GM23338 (cell line): ENCODE data around the gene SETX. TPM values are rescaled to one million over a fixed set of nuclear protein-coding genes. Genes with fewer than 3 reads are reported as not detected.

Source experiments
- ATAC-seq: fragments of 200-7000 bp; cut with Tn5 transposase; 3 replicates; pipeline ENCODE4 v1.9.1; 2020
- DNase-seq: peaks from one replicate; pipeline ENCODE4 v3.0.0-alpha.2; 2015; ENCODE audit warnings: low spot score
- H2AFZ ChIP-seq: fragments of 200-600 bp; sonication (generic); 2 replicates; pipeline ENCODE4 v1.8.0; 2016; ENCODE audit warnings: antibody characterized with exemption, mild to moderate bottlenecking, moderate library complexity
- H3F3A ChIP-seq: fragments of 200-600 bp; sonication (generic); replicated peaks from 2 replicates; pipeline ENCODE4 v1.8.0; 2017; ENCODE audit warnings: antibody characterized with exemption, mixed run types, low read depth
- H3K27ac ChIP-seq: fragments of 200-600 bp; sonication (generic); 2 replicates; pipeline ENCODE4 v1.6.1; 2016; ENCODE audit warnings: low read depth
- H3K27me3 ChIP-seq: fragments of 200-600 bp; sonication (generic); 2 replicates; pipeline ENCODE4 v1.8.0; 2016; ENCODE audit warnings: mild to moderate bottlenecking, mixed run types, moderate library complexity; ENCODE audit not compliant: insufficient read depth
- H3K36me3 ChIP-seq: fragments of 200-600 bp; sonication (generic); 2 replicates; pipeline ENCODE4 v1.8.0; 2016; ENCODE audit warnings: mild to moderate bottlenecking; ENCODE audit not compliant: insufficient read depth
- H3K4me1 ChIP-seq: fragments of 200-600 bp; sonication (generic); 2 replicates; pipeline ENCODE4 v1.8.0; 2016; ENCODE audit warnings: mild to moderate bottlenecking, moderate library complexity; ENCODE audit not compliant: insufficient read depth
- H3K4me2 ChIP-seq: fragments of 200-600 bp; sonication (generic); 2 replicates; pipeline ENCODE4 v1.7.1; 2017; ENCODE audit warnings: mixed run types
- H3K4me3 ChIP-seq: fragments of 200-600 bp; sonication (generic); 2 replicates; pipeline ENCODE4 v1.6.1; 2016; ENCODE audit warnings: mixed run types
- H3K79me2 ChIP-seq: fragments of 200-600 bp; sonication (generic); replicated peaks from 2 replicates; pipeline ENCODE4 v1.8.0; 2017; ENCODE audit warnings: mild to moderate bottlenecking; ENCODE audit not compliant: insufficient read depth
- H3K9me2 ChIP-seq: fragments of 200-600 bp; sonication (generic); 2 replicates; pipeline ENCODE4 v1.8.0; 2017; ENCODE audit not compliant: insufficient read depth
- H4K20me1 ChIP-seq: fragments of 200-600 bp; sonication (generic); replicated peaks from 2 replicates; pipeline ENCODE4 v1.8.0; 2017; ENCODE audit warnings: mild to moderate bottlenecking; ENCODE audit not compliant: insufficient read depth
- H3K27ac Mint-ChIP-seq: 2 replicates; pipeline ENCODE4 v1.8.0; 2020; ENCODE audit warnings: inconsistent platforms, mild to moderate bottlenecking, moderate library complexity, mixed read lengths
- H3K27me3 Mint-ChIP-seq: 3 replicates; pipeline ENCODE4 v1.8.0; 2022; ENCODE audit warnings: low read depth, mild to moderate bottlenecking, moderate library complexity, mixed read lengths, inconsistent platforms; ENCODE audit not compliant: insufficient read depth, poor library complexity
- H3K36me3 Mint-ChIP-seq: 3 replicates; pipeline ENCODE4 v1.8.0; 2021; ENCODE audit warnings: low read depth, mild to moderate bottlenecking, inconsistent platforms, moderate library complexity, mixed read lengths
- H3K4me1 Mint-ChIP-seq: 3 replicates; pipeline ENCODE4 v1.8.0; 2020; ENCODE audit warnings: mild to moderate bottlenecking, inconsistent platforms, mixed read lengths
- H3K4me3 Mint-ChIP-seq: 3 replicates; pipeline ENCODE4 v1.8.0; 2021; ENCODE audit warnings: moderate library complexity, mild to moderate bottlenecking, inconsistent platforms, mixed read lengths
- H3K9me3 Mint-ChIP-seq: 3 replicates; pipeline ENCODE4 v1.8.0; 2020; ENCODE audit warnings: moderate library complexity, mild to moderate bottlenecking, inconsistent platforms, mixed read lengths
- CREB1 ChIP-seq: fragments of 250-450 bp; sonication (Bioruptor Pico); IDR thresholded peaks from 2 replicates; pipeline ENCODE4 v1.5.0; 2020; ENCODE audit warnings: low read depth, mild to moderate bottlenecking, moderate library complexity
- EZH2 ChIP-seq: fragments of 200-600 bp; sonication (generic); IDR thresholded peaks from one replicate; pipeline ENCODE4 v1.8.0; 2017; ENCODE audit warnings: antibody characterized with exemption, mild to moderate bottlenecking, low read depth; ENCODE audit not compliant: unreplicated experiment
- EZH2phosphoT487 ChIP-seq: fragments of 200-600 bp; sonication (generic); IDR thresholded peaks from one replicate; pipeline ENCODE4 v1.8.1; 2018; ENCODE audit warnings: antibody characterized with exemption; ENCODE audit not compliant: unreplicated experiment
- JUNB ChIP-seq: IDR thresholded peaks from one replicate; pipeline ENCODE4 v1.6.1; 2016; ENCODE audit warnings: antibody characterized with exemption; ENCODE audit not compliant: unreplicated experiment
- NANOG ChIP-seq: IDR thresholded peaks from 2 replicates; pipeline ENCODE4 v1.6.1; 2016; ENCODE audit warnings: antibody characterized with exemption, borderline replicate concordance
- POLR2AphosphoS5 ChIP-seq: IDR thresholded peaks from 2 replicates; pipeline ENCODE4 v1.6.1; 2016; ENCODE audit warnings: antibody characterized with exemption, low read depth
- STAT1 ChIP-seq: IDR thresholded peaks from one replicate; pipeline ENCODE4 v1.6.1; 2016; ENCODE audit warnings: antibody characterized with exemption; ENCODE audit not compliant: unreplicated experiment
- ZNF114 ChIP-seq: fragments of 250-450 bp; sonication (Bioruptor Pico); IDR thresholded peaks from 2 replicates; pipeline ENCODE4 v1.5.0; 2020; ENCODE audit warnings: mild to moderate bottlenecking, moderate library complexity
- ZNF331 ChIP-seq: fragments of 250-450 bp; sonication (Bioruptor Pico); IDR thresholded peaks from 2 replicates; pipeline ENCODE4 v1.5.0; 2020; ENCODE audit warnings: low read depth, mild to moderate bottlenecking, moderate library complexity
- polyA plus RNA-seq: library from polyadenylated mRNA; unstranded; fragments of >200 nt; fragmentation: Nextera tagmentation; extraction: Ambion mirVana; gene quantifications from 2 replicates; pipeline ENCODE4 v1.2.1, GENCODE V29; 2016
- total RNA-seq: library from RNA; depleted of rRNA; stranded (reverse); fragments of >200 nt; shearing (Covaris generic); gene quantifications from 2 replicates; pipeline ENCODE4 v1.2.3, GENCODE V29; 2014
- TF ChIP-seq, protein P1 (sequence below): IDR thresholded peaks from one replicate; pipeline ENCODE4 v1.6.1; 2018; ENCODE audit warnings: antibody characterized with exemption; ENCODE audit not compliant: unreplicated experiment
- TF ChIP-seq, protein P2 (sequence below), 2 experiments: fragments of 200-600 bp in 1 of 2; sonication (generic) in 1 of 2; conservative IDR thresholded peaks; 2 replicates each; pipeline versions ENCODE4 v1.5.1 to v1.6.1; 2016 to 2017; ENCODE audit warnings: antibody characterized with exemption in 2 of 2, low read depth in 2 of 2, mild to moderate bottlenecking in 2 of 2, moderate library complexity in 1 of 2
- TF ChIP-seq, protein P3 (sequence below): IDR thresholded peaks from 2 replicates; pipeline ENCODE4 v1.6.1; 2016; ENCODE audit warnings: antibody characterized with exemption

Gene SETX
- total and polyA plus RNA-seq, 2 experiments from 2014 or later: 17.5 to 49.9 TPM

DNA sequence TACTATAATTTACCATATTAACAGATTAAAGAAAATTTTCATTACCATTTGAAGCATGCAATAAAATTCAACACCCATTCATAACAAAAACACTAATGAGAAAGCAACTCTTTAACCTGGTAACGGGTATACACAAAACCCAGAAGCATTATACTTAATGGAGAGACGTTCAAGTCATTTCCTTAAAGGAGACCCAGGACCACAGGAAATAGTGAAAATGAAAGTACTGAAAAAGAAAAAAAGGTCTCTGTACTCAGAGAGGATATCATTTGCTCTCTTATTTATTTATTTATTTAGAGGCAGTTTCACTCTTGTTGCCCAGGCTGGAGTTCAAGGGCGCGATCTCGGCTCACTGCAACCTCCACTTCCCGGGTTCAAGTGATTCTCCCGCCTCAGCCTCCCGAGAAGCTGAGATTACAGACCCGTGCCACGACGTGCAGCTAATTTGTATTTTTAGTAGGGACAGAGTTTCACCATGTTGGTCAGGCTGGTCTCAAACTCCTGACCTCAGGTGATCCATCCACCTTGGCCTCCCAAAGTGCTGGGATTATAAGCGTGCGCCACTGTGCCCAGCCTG, 61.6 kb downstream of the SETX start:
- ATAC-seq: no peak
- no peaks in the 10 kb centered on the region for H3K4me1 ChIP-seq
- peak overlapping the region; percentile 15; the same call in 1 of the 2 replicates for H3K27ac ChIP-seq
- H3K27me3 ChIP-seq: no peaks in the 10 kb centered on the region
- Mint-ChIP-seq H3K27me3 (no peaks in the 10 kb centered on the region), H3K36me3 (peaks cover 52% of the 10 kb centered on the region), H3K4me1 (peaks cover 12% of the 10 kb centered on the region), H3K27ac (no peak overlapping the region), H3K4me3 (no peak overlapping the region), H3K9me3 (no peaks in the 10 kb centered on the region)
- no peak overlapping the region for H3K4me3 ChIP-seq
- H3F3A ChIP-seq: no peaks in the 10 kb centered on the region
- no peak for DNase-seq
- H3K79me2 ChIP-seq: peaks cover 3% of the 10 kb centered on the region; the same call in 1 of the 2 replicates
- H3K36me3 ChIP-seq: peaks cover 8% of the 10 kb centered on the region
- no peak overlapping the region for H3K4me2 ChIP-seq
- no peak overlapping the region for H2AFZ ChIP-seq
- TF ChIP-seq STAT1 (no peak), CREB1 (CRISPR knock-in tag) (no peak), ZNF331 (CRISPR knock-in tag) (no peak), ZNF114 (CRISPR knock-in tag) (no peak), POLR2AphosphoS5 (no peak), JUNB (no peak)
- TF ChIP-seq, protein P1, sequence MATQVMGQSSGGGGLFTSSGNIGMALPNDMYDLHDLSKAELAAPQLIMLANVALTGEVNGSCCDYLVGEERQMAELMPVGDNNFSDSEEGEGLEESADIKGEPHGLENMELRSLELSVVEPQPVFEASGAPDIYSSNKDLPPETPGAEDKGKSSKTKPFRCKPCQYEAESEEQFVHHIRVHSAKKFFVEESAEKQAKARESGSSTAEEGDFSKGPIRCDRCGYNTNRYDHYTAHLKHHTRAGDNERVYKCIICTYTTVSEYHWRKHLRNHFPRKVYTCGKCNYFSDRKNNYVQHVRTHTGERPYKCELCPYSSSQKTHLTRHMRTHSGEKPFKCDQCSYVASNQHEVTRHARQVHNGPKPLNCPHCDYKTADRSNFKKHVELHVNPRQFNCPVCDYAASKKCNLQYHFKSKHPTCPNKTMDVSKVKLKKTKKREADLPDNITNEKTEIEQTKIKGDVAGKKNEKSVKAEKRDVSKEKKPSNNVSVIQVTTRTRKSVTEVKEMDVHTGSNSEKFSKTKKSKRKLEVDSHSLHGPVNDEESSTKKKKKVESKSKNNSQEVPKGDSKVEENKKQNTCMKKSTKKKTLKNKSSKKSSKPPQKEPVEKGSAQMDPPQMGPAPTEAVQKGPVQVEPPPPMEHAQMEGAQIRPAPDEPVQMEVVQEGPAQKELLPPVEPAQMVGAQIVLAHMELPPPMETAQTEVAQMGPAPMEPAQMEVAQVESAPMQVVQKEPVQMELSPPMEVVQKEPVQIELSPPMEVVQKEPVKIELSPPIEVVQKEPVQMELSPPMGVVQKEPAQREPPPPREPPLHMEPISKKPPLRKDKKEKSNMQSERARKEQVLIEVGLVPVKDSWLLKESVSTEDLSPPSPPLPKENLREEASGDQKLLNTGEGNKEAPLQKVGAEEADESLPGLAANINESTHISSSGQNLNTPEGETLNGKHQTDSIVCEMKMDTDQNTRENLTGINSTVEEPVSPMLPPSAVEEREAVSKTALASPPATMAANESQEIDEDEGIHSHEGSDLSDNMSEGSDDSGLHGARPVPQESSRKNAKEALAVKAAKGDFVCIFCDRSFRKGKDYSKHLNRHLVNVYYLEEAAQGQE: no peak
- TF ChIP-seq, protein P2, sequence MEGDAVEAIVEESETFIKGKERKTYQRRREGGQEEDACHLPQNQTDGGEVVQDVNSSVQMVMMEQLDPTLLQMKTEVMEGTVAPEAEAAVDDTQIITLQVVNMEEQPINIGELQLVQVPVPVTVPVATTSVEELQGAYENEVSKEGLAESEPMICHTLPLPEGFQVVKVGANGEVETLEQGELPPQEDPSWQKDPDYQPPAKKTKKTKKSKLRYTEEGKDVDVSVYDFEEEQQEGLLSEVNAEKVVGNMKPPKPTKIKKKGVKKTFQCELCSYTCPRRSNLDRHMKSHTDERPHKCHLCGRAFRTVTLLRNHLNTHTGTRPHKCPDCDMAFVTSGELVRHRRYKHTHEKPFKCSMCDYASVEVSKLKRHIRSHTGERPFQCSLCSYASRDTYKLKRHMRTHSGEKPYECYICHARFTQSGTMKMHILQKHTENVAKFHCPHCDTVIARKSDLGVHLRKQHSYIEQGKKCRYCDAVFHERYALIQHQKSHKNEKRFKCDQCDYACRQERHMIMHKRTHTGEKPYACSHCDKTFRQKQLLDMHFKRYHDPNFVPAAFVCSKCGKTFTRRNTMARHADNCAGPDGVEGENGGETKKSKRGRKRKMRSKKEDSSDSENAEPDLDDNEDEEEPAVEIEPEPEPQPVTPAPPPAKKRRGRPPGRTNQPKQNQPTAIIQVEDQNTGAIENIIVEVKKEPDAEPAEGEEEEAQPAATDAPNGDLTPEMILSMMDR (conservative IDR thresholded peaks at IDR 0.05; ENCODE audit: low read depth in 2 of 2): no peak
- no peaks in the 10 kb centered on the region for H3K9me2 ChIP-seq
- peaks cover 20% of the 10 kb centered on the region for H4K20me1 ChIP-seq

DNA sequence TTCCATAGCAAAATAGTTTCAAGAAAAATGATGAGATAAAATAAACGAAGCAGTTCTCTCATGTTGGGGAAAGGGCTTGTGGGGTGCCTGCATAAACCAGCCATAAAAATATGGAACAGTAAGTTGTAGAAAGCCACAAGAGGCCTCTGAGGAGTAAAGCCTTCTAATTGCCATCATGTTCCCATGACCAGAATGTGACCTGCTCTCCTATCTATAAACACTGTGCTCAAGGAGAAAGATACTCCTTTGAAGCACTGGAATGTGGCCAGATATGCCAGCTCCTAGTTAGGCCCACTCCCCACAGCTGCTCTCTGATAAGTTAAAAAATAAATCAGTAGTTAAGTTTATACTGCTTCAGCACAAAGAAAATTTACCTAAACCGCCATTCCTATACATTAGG, 65.8 kb downstream of the SETX start:
- DNase-seq: no peak
- peaks cover 43% of the 10 kb centered on the region for H3K36me3 Mint-ChIP-seq
- TF ChIP-seq ZNF331 (CRISPR knock-in tag) (no peak), STAT1 (no peak), EZH2phosphoT487 (no peak), NANOG (no peak), ZNF114 (CRISPR knock-in tag) (no peak), EZH2 (no peak)
- TF ChIP-seq, protein P3, sequence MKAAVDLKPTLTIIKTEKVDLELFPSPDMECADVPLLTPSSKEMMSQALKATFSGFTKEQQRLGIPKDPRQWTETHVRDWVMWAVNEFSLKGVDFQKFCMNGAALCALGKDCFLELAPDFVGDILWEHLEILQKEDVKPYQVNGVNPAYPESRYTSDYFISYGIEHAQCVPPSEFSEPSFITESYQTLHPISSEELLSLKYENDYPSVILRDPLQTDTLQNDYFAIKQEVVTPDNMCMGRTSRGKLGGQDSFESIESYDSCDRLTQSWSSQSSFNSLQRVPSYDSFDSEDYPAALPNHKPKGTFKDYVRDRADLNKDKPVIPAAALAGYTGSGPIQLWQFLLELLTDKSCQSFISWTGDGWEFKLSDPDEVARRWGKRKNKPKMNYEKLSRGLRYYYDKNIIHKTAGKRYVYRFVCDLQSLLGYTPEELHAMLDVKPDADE: no peak
- TF ChIP-seq, protein P2 (conservative IDR thresholded peaks at IDR 0.05; ENCODE audit: low read depth in 2 of 2): no peak

More for the DNA sequence above, 65.8 kb downstream of the SETX start:
- Histone ChIP-seq H3F3A (0 out of 2 replicates have a peak, but pooled peaks cover 2% of the 10 kb centered on the region), H3K27me3 (no peaks in the 10 kb centered on the region), H4K20me1 (peaks cover 25% of the 10 kb centered on the region), H3K4me2 (no peak overlapping the region), H3K4me3 (no peak overlapping the region), H3K79me2 (peaks cover 3% of the 10 kb centered on the region; the same call in 1 of the 2 replicates), H3K4me1 (no peaks in the 10 kb centered on the region), H2AFZ (no peak overlapping the region), H3K36me3 (peaks cover 29% of the 10 kb centered on the region), H3K9me2 (no peaks in the 10 kb centered on the region), H3K27ac (no peak overlapping the region)
- Mint-ChIP-seq H3K4me1 (no peaks in the 10 kb centered on the region; the same call in 2 of the 3 replicates), H3K4me3 (no peak overlapping the region), H3K27me3 (peaks cover 2% of the 10 kb centered on the region), H3K27ac (no peak overlapping the region), H3K9me3 (no peaks in the 10 kb centered on the region)
- ATAC-seq: no peak
